Activated naive CD4-positive, alpha-beta T cell treated with anti-CD3 and anti-CD28 coated beads for 36 hours (primary cell): ENCODE data around the gene PPM1K. TPM values are rescaled to one million over a fixed set of nuclear protein-coding genes. Genes with fewer than 3 reads are reported as not detected.
"Not testable (repeated sequence)": the region's sequence is repeated elsewhere in the genome, so short reads cannot be mapped to it uniquely, and the experiment has no call there.

Experiments
- CTCF ChIA-PET: fragments of 350-600 bp; sonication (Branson Sonifier 250); formaldehyde crosslinking; loops from one replicate; lab custom pipeline; 2021; ENCODE audit warnings: antibody characterized with exemption; lab: Charles Lee
- DNase-seq: peaks from one replicate; pipeline ENCODE4 v3.0.0-alpha.2; 2020
- H3K27ac Mint-ChIP-seq: one replicate; pipeline ENCODE4 v1.8.0; 2021; ENCODE audit warnings: mild to moderate bottlenecking, mixed read lengths
- H3K27me3 Mint-ChIP-seq: one replicate; pipeline ENCODE4 v1.8.0; 2021; ENCODE audit warnings: low read depth, mixed read lengths
- H3K36me3 Mint-ChIP-seq: one replicate; pipeline ENCODE4 v1.8.0; 2021; ENCODE audit warnings: low read depth, mixed read lengths
- H3K4me1 Mint-ChIP-seq: one replicate; pipeline ENCODE4 v1.8.0; 2021; ENCODE audit warnings: low read depth, mixed read lengths
- H3K4me3 Mint-ChIP-seq: one replicate; pipeline ENCODE4 v1.8.0; 2021; ENCODE audit warnings: mild to moderate bottlenecking, moderate library complexity, mixed read lengths
- H3K9me3 Mint-ChIP-seq: one replicate; pipeline ENCODE4 v1.8.0; 2021; ENCODE audit warnings: mixed read lengths
- intact Hi-C: fragments of 100-400 bp; cut with micrococcal nuclease; formaldehyde crosslinking; loops from one replicate; pipeline ENCODE4 v1.15.1; 2023
- total RNA-seq, 2 experiments: library from RNA; stranded (reverse); gene quantifications; one replicate each; pipeline ENCODE4 v1.2.3, GENCODE V29; 2021

Gene PPM1K
- 10 to 100 TPM; 54.1 to 55.2 TPM for total RNA-seq

- Mint-ChIP-seq H3K9me3 (no peaks in the 10 kb centered on the region), H3K27me3 (no peaks in the 10 kb centered on the region)
Measured at GRCh38 chr4:88284439-88285234, at the start of gene PPM1K. Gene PPM1K, minus strand, starts transcription at chr4:88284561. Its CDS starts 5,978 bp downstream, at chr4:88278583.

GRCh38 chr4:88333741-88334405 is 49.5 kb upstream of the PPM1K start:
- H3K27ac Mint-ChIP-seq: no peak overlapping the region
- intact Hi-C loops: no loop called here
- CTCF ChIA-PET: no interaction called here
- no peak overlapping the region for H3K4me3 Mint-ChIP-seq
- no peaks in the 10 kb centered on the region for H3K9me3 Mint-ChIP-seq
- H3K27me3 Mint-ChIP-seq: no peaks in the 10 kb centered on the region
- DNase-seq: no peak
- H3K4me1 Mint-ChIP-seq: no peaks in the 10 kb centered on the region
- no peaks in the 10 kb centered on the region for H3K36me3 Mint-ChIP-seq

More at GRCh38 chr4:88284439-88285234, at the start of gene PPM1K:
- CTCF ChIA-PET: interaction anchor here (0.7 to 2.1 kb wide), 6 partner anchors 36 to 432 kb away, joined by 3 to 12 read pairs (median 3); no protein-coding TSS in a partner anchor
- Mint-ChIP-seq H3K36me3 (peaks cover 9% of the 10 kb centered on the region), H3K27ac (peak within 1 kb of the TSS; percentile 98), H3K4me1 (peaks cover 34% of the 10 kb centered on the region), H3K4me3 (peak within 1 kb of the TSS; percentile 89)
- intact Hi-C loops: loop anchor here (1.0 to 10.0 kb wide), 12 partner anchors 36 to 1277 kb away; partner anchors contain the start of genes HERC3, HERC5, HERC6 and PKD2
- DNase-seq: peak; percentile 99

- no peaks in the 10 kb centered on the region for H3K36me3 Mint-ChIP-seq
- no peak overlapping the region for H3K4me3 Mint-ChIP-seq
- H3K27ac Mint-ChIP-seq: no peak overlapping the region
- intact Hi-C loops: no loop called here
- DNase-seq: no peak
- H3K4me1 Mint-ChIP-seq: no peaks in the 10 kb centered on the region
- no peaks in the 10 kb centered on the region for H3K9me3 Mint-ChIP-seq
- no peaks in the 10 kb centered on the region for H3K27me3 Mint-ChIP-seq
- CTCF ChIA-PET: interaction anchor here (0.8 kb wide), 1 partner anchor 189 kb away, joined by 4 read pairs; no protein-coding TSS in a partner anchor
Measured at GRCh38 chr4:88327665-88328064, 43.3 kb upstream of the PPM1K start.

- DNase-seq: peak; percentile 28
- CTCF ChIA-PET: interaction anchor here (0.7 to 1.7 kb wide), 4 partner anchors 36 to 443 kb away, joined by 3 to 8 read pairs (median 4); partner anchors contain the start of genes HERC6 and PPM1K
- H3K27ac Mint-ChIP-seq: peak overlapping the region; percentile 59
- intact Hi-C loops: loop anchor here (1.0 to 5.0 kb wide), 3 partner anchors 37 to 94 kb away; partner anchors contain the start of gene PPM1K
- H3K27me3 Mint-ChIP-seq: no peaks in the 10 kb centered on the region
- peaks cover 15% of the 10 kb centered on the region for H3K4me1 Mint-ChIP-seq
- no peaks in the 10 kb centered on the region for H3K36me3 Mint-ChIP-seq
- H3K9me3 Mint-ChIP-seq: no peaks in the 10 kb centered on the region
- H3K4me3 Mint-ChIP-seq: peak overlapping the region; percentile 49
Measured at GRCh38 chr4:88320780-88321373, 36.5 kb upstream of the PPM1K start.

- Mint-ChIP-seq H3K36me3 (no peaks in the 10 kb centered on the region), H3K27me3 (no peaks in the 10 kb centered on the region), H3K27ac (peak overlapping the region; percentile 59), H3K9me3 (no peaks in the 10 kb centered on the region), H3K4me1 (peaks cover 15% of the 10 kb centered on the region), H3K4me3 (peak overlapping the region; percentile 49)
- CTCF ChIA-PET: interaction anchor here (0.7 to 1.7 kb wide), 4 partner anchors 36 to 443 kb away, joined by 3 to 8 read pairs (median 4); partner anchors contain the start of genes HERC6 and PPM1K
- DNase-seq: no peak
- intact Hi-C loops: loop anchor here (1.0 to 5.0 kb wide), 3 partner anchors 36 to 93 kb away; partner anchors contain the start of gene PPM1K
Measured at GRCh38 chr4:88320224-88320779, 35.9 kb upstream of the PPM1K start.

- Mint-ChIP-seq H3K4me3 (no peak overlapping the region), H3K27me3 (no peaks in the 10 kb centered on the region), H3K36me3 (no peaks in the 10 kb centered on the region), H3K27ac (no peak overlapping the region), H3K4me1 (peaks cover 15% of the 10 kb centered on the region), H3K9me3 (no peaks in the 10 kb centered on the region)
- CTCF ChIA-PET: no interaction called here
- DNase-seq: no peak
- intact Hi-C loops: no loop called here
Measured at GRCh38 chr4:88318751-88319350, 34.5 kb upstream of the PPM1K start.

- intact Hi-C loops: no loop called here
- peaks cover 5% of the 10 kb centered on the region for H3K9me3 Mint-ChIP-seq
- H3K4me1 Mint-ChIP-seq: peaks cover 10% of the 10 kb centered on the region
- H3K36me3 Mint-ChIP-seq: no peaks in the 10 kb centered on the region
- CTCF ChIA-PET: interaction anchor here (0.7 kb wide), 1 partner anchor 111 kb away, joined by 3 read pairs; no protein-coding TSS in a partner anchor
- no peak overlapping the region for H3K4me3 Mint-ChIP-seq
- H3K27me3 Mint-ChIP-seq: peaks cover 6% of the 10 kb centered on the region
- no peak for DNase-seq
- no peak overlapping the region for H3K27ac Mint-ChIP-seq
Measured at GRCh38 chr4:88315460-88316017, 31.2 kb upstream of the PPM1K start.

GRCh38 chr4:88313088-88313624 is 28.8 kb upstream of the PPM1K start:
- intact Hi-C loops, H3K9me3 Mint-ChIP-seq, CTCF ChIA-PET, H3K36me3 Mint-ChIP-seq, H3K4me3 Mint-ChIP-seq, H3K4me1 Mint-ChIP-seq, H3K27me3 Mint-ChIP-seq, DNase-seq, H3K27ac Mint-ChIP-seq: not testable (repeated sequence)

GRCh38 chr4:88308587-88308986 is 24.2 kb upstream of the PPM1K start:
- Mint-ChIP-seq H3K27me3 (peaks cover 6% of the 10 kb centered on the region), H3K4me3 (no peak overlapping the region), H3K36me3 (no peaks in the 10 kb centered on the region), H3K27ac (no peak overlapping the region), H3K9me3 (peaks cover 5% of the 10 kb centered on the region), H3K4me1 (no peaks in the 10 kb centered on the region)
- DNase-seq: no peak
- intact Hi-C loops: no loop called here
- CTCF ChIA-PET: no interaction called here

- no peak for DNase-seq
- no peaks in the 10 kb centered on the region for H3K27me3 Mint-ChIP-seq
- no peak overlapping the region for H3K27ac Mint-ChIP-seq
- H3K4me3 Mint-ChIP-seq: no peak overlapping the region
- H3K9me3 Mint-ChIP-seq: no peaks in the 10 kb centered on the region
- no peaks in the 10 kb centered on the region for H3K4me1 Mint-ChIP-seq
- intact Hi-C loops: no loop called here
- H3K36me3 Mint-ChIP-seq: no peaks in the 10 kb centered on the region
- CTCF ChIA-PET: interaction anchor here (1.0 to 1.6 kb wide), 2 partner anchors 86 to 217 kb away, joined by 3 to 4 read pairs; no protein-coding TSS in a partner anchor
Measured at GRCh38 chr4:88297725-88298454, 13.5 kb upstream of the PPM1K start.

- Mint-ChIP-seq H3K27me3 (no peaks in the 10 kb centered on the region), H3K36me3 (no peaks in the 10 kb centered on the region), H3K4me3 (no peak overlapping the region), H3K4me1 (no peaks in the 10 kb centered on the region), H3K9me3 (no peaks in the 10 kb centered on the region), H3K27ac (no peak overlapping the region)
- no peak for DNase-seq
- CTCF ChIA-PET: interaction anchor here (1.0 to 1.6 kb wide), 2 partner anchors 85 to 218 kb away, joined by 3 to 4 read pairs; no protein-coding TSS in a partner anchor
- intact Hi-C loops: no loop called here
Measured at GRCh38 chr4:88297212-88297516, 12.8 kb upstream of the PPM1K start.
